Activated naive CD8-positive, alpha-beta T cell treated with anti-CD3 and anti-CD28 coated beads, Interleukin-2, amount 10 ng/mL, durations not matched to agents 7 days and 5 days (primary cell): ENCODE results near the gene MYH9. TPM values are rescaled to one million over a fixed set of nuclear protein-coding genes. Genes with fewer than 3 reads are reported as not detected.
A peak's percentile ranks its signal among the peaks of the same experiment; 100 is the strongest.
"Not testable (repeated sequence)": the region's sequence is repeated elsewhere in the genome, so short reads cannot be mapped to it uniquely, and the experiment has no call there.

Source experiments
- ATAC-seq: fragments of 150-1000 bp; cut with Tn5 transposase; one replicate; pipeline ENCODE4 v1.10.0; 2021; ENCODE audit warnings: low read depth, moderate library complexity
- POLR2A ChIA-PET: fragments of 350-600 bp; sonication (Branson Sonifier 250); formaldehyde crosslinking; loops from one replicate; lab custom pipeline; 2021; ENCODE audit warnings: antibody characterized with exemption; lab: Charles Lee
- DNase-seq: peaks from one replicate; pipeline ENCODE4 v3.0.0; 2021
- H3K27ac Mint-ChIP-seq: one replicate; pipeline ENCODE4 v1.8.0; 2022; ENCODE audit warnings: mild to moderate bottlenecking, mixed read lengths
- H3K27me3 Mint-ChIP-seq: one replicate; pipeline ENCODE4 v1.8.0; 2022; ENCODE audit warnings: mild to moderate bottlenecking, moderate library complexity, mixed read lengths
- H3K36me3 Mint-ChIP-seq: one replicate; pipeline ENCODE4 v1.8.0; 2021; ENCODE audit warnings: mild to moderate bottlenecking, mixed read lengths
- H3K4me1 Mint-ChIP-seq: one replicate; pipeline ENCODE4 v1.8.0; 2021; ENCODE audit warnings: mixed read lengths
- H3K4me3 Mint-ChIP-seq: one replicate; pipeline ENCODE4 v1.8.0; 2022; ENCODE audit warnings: mild to moderate bottlenecking, moderate library complexity, mixed read lengths
- H3K9me3 Mint-ChIP-seq: one replicate; pipeline ENCODE4 v1.8.0; 2021; ENCODE audit warnings: mixed read lengths
- total RNA-seq, 2 experiments: library from RNA; stranded (reverse); gene quantifications; one replicate each; pipeline ENCODE4 v1.2.3, GENCODE V29; 2021

Gene MYH9
- total RNA-seq, 2 experiments from 2014 or later = 803 to 821 TPM

DNA sequence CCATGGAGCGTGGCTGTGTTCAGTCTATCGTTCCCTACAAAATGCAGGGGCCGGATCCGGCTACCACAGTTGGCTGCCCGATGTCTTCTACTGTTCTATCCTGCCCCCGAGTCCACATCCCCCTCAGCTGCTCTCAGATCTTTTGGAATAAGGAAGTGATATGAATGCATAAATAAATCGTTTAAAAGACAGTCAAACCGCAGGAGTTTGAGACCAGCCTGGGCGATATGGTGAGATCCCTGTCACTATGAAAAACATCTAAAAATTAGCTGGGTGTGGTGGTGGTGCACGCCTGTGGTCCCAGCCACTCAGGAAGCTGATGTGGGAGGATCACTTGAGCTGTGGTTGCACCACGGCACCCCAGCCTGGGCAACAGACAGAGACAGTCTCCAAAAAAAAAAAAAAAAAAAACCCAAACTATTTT is 97.8 kb downstream of the MYH9 start:
- Mint-ChIP-seq H3K27ac (peak overlapping the region; percentile 78), H3K36me3 (peaks cover 51% of the 10 kb centered on the region), H3K4me1 (peaks cover 29% of the 10 kb centered on the region), H3K4me3 (peak overlapping the region; percentile 54)
- ATAC-seq (peak; percentile 71), DNase-seq (peak; percentile 68)
- not testable (repeated sequence) for H3K9me3 Mint-ChIP-seq, H3K27me3 Mint-ChIP-seq
- POLR2A ChIA-PET = interaction anchor here (0.5 to 1.0 kb wide), 3 partner anchors 12 to 145 kb away, joined by 3 read pairs; no protein-coding TSS in a partner anchor

DNA sequence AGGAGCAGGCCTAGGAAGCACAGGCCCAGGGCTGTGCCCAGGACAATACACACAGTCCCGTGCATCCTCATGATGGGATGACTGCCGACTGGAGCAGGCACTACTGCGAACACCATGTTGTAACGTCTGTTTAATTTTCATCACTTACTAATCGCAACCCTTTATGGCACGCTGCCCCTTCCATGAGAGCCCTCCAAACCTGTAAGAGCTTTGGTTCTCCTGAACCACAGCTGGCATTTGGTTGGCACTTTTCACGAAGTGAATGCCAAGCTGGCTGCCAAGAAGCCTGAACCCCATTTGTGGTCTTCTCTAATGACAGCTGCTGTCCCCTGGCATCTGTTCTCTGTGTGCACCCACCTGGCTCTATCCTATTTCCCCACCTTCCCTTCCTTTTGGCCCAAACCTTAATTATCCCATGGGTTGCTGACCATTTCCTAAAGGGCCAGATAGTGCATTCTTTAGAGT is 98.3 kb downstream of the MYH9 start:
- DNase-seq (no peak), ATAC-seq (no peak)
- POLR2A ChIA-PET = interaction anchor here (0.5 to 1.0 kb wide), 3 partner anchors 12 to 221 kb away, joined by 3 to 6 read pairs (median 3); no protein-coding TSS in a partner anchor
- H3K27me3 Mint-ChIP-seq = no peaks in the 10 kb centered on the region
- peak overlapping the region; percentile 78 for H3K27ac Mint-ChIP-seq
- H3K9me3 Mint-ChIP-seq = no peaks in the 10 kb centered on the region
- H3K4me1 Mint-ChIP-seq = peaks cover 29% of the 10 kb centered on the region
- H3K36me3 Mint-ChIP-seq = peaks cover 50% of the 10 kb centered on the region
- H3K4me3 Mint-ChIP-seq = peak overlapping the region; percentile 54

DNA sequence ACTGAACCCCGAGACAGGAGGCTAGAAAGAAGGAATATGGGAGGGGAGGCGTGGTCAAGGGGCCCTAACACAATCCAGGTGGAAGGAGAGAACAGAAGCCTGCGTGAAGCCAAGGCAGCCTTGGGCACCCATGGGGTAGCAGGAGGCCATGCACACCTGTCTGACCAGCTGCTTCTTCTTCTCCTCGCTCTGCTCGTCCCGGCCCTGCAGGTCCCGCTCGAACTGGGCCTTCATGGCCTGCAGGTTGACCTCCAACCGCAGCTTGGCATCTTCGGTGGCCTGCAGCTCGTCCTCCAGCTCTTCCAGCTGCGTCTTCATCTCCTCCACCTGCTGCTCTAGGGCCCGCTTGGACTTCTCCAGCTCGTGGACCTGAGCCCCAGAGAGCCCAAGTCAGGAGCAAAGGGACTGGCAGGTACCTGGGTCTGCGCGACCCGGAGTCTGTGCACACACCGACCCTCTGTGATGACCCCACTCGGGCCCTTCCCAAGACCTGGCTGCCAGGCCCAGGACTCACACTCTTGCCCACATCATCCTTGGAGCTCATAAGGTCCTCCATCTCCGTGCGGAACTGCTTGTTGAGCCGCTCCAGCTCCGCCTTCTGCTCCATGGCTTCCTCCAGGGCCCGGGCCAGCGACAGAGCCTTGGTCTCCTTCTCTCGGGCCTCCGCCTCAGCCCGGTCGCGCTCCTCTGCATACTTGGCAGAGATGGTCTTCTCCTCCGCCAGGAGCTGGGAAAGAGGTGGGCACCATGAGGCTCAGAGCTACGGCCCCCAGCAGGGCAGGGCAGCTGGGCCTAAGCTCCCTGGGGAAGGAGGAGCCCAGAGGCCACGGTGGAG is 99.0 kb downstream of the MYH9 start:
- Mint-ChIP-seq H3K4me3 (no peak overlapping the region), H3K36me3 (peaks cover 49% of the 10 kb centered on the region), H3K4me1 (peaks cover 29% of the 10 kb centered on the region), H3K27ac (peak overlapping the region; percentile 47), H3K27me3 (no peaks in the 10 kb centered on the region), H3K9me3 (no peaks in the 10 kb centered on the region)
- DNase-seq (no peak), ATAC-seq (no peak)
- POLR2A ChIA-PET = interaction anchor here (0.5 to 1.6 kb wide), 4 partner anchors 10 to 221 kb away, joined by 3 to 6 read pairs (median 3); no protein-coding TSS in a partner anchor

DNA sequence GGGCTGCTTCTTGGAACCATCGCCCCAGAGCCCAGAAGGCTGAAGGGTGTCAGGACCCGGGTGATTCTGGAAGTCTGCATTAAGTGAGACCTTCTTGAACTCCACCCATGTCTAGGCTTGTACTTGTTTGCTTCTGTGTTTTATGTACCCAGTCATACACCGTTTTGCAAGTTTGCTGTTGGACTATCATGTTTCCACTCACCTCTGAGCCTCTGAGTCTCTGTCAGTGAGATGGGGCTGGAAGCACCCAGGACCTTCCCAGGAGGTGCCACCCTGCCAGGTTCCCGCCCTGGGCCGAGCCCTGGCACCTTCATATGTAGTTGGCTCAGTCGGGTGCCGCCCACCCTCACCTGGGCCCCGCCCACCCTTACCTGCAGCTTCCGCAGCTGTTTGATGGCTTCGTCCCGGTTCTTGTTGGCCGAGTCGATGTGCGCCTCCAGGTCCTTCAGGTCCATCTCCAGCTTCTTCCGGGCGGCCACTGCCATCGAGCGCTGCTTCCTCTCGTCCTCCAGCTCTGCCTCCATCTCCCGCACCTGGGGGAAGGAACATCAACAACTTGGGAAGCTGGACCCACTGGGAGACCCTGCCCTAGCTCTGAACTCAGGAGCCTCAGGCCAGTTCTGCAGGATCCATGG is 99.8 kb downstream of the MYH9 start:
- POLR2A ChIA-PET = interaction anchor here (1.3 to 1.6 kb wide), 2 partner anchors 11 to 167 kb away, joined by 3 read pairs; no protein-coding TSS in a partner anchor
- H3K27ac Mint-ChIP-seq = no peak overlapping the region
- peaks cover 29% of the 10 kb centered on the region for H3K4me1 Mint-ChIP-seq
- no peaks in the 10 kb centered on the region for H3K9me3 Mint-ChIP-seq
- no peaks in the 10 kb centered on the region for H3K27me3 Mint-ChIP-seq
- DNase-seq = no peak
- no peak overlapping the region for H3K4me3 Mint-ChIP-seq
- no peak for ATAC-seq
- H3K36me3 Mint-ChIP-seq = peaks cover 46% of the 10 kb centered on the region

DNA sequence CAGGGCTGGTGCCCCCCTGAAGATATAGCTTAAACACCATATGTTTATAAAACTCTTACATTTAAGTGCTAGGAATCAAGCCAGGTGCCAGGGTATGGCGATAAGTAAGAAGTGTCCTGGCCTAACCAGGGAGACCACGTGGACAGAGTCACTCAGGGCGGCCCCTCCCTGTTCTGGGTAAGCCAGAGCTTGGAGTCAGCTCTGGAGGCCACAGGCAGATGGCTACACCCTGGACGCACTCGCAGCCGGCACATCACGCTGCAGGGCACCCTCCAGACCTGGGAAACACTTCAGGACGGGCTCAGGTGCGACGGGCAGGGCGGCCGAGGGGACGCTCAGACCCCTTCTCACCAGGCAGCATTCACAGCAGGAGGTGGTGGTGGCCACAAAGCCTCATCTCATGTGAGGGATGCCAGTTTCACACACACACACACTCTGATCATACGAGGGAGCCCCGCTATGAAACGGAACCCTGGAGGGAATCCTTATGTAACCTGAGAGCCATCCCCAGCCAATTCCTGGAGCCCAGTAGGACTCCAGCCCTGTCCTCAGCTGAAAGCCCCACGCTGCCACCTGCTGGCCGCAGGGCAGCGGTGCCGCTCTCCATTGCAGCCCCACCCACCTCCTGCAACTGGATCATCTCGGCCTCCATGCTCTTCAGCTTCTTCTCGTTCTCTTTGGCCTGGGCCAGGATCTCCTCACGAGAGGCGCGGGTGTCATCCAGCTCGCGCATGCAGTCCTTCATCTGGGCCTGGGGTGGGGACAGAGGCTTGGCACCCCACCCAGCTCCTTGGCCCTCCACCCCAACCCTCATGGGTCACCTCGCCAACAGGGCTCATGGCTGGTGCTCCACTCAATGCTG is 101.4 kb downstream of the MYH9 start:
- peak; percentile 83 for DNase-seq
- POLR2A ChIA-PET = interaction anchor here (0.6 to 1.1 kb wide), 2 partner anchors 8 to 51 kb away, joined by 3 read pairs; no protein-coding TSS in a partner anchor
- Mint-ChIP-seq H3K27ac (peak overlapping the region; percentile 46), H3K4me3 (no peak overlapping the region), H3K4me1 (peaks cover 20% of the 10 kb centered on the region), H3K9me3 (no peaks in the 10 kb centered on the region), H3K36me3 (peaks cover 37% of the 10 kb centered on the region), H3K27me3 (no peaks in the 10 kb centered on the region)
- peak; percentile 67 for ATAC-seq

DNA sequence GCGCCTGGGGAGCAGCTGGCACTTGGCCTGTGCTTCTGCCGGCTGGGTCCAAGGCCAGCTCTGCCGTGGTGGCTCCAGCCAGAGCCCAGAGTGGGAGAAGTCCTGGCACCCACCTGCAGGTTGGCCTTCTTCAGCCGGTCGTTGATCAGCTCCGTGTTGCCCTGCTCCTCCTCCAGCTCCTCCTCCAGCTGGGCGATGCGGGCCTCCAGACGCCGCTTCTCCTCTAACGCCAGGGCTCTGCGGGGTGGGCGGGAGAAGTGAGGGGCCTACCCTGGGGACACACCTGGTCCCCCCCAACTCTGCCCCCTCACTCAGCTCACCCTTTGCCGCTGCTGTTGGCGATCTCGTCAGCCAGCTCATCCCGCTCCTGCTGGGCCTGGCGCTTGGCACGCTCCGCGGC is 102.2 kb downstream of the MYH9 start:
- no peak for ATAC-seq
- Mint-ChIP-seq H3K27me3 (no peaks in the 10 kb centered on the region), H3K9me3 (no peaks in the 10 kb centered on the region), H3K27ac (no peak overlapping the region), H3K4me3 (no peak overlapping the region), H3K36me3 (peaks cover 39% of the 10 kb centered on the region), H3K4me1 (peaks cover 20% of the 10 kb centered on the region)
- POLR2A ChIA-PET = interaction anchor here (1.1 kb wide), 1 partner anchor 9 kb away, joined by 3 read pairs; no protein-coding TSS in a partner anchor
- no peak for DNase-seq

DNA sequence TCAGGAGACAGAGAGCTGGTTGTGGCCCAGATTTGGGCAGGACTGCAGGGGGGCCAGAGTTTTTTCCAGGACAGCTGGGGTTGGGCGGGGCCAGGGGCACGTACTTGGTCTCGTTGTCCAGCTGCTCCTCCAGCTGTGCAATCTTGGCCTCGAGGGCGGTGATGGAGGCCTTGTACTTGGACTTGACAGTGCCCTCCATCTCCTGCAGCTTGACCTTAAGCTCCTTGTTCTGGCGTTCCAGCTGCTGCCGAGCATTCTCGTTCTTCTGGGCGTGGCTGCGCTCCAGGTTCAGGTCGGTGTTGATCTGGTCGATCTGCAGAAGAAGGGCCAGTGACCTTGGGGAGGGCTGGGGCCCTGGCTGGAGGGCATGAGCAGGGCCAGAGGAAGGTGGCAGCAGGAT is 102.8 kb downstream of the MYH9 start:
- no peaks in the 10 kb centered on the region for H3K27me3 Mint-ChIP-seq
- H3K36me3 Mint-ChIP-seq = peaks cover 42% of the 10 kb centered on the region
- H3K4me3 Mint-ChIP-seq = no peak overlapping the region
- no peak overlapping the region for H3K27ac Mint-ChIP-seq
- no peak for DNase-seq
- H3K4me1 Mint-ChIP-seq = peaks cover 18% of the 10 kb centered on the region
- H3K9me3 Mint-ChIP-seq = no peaks in the 10 kb centered on the region
- POLR2A ChIA-PET = interaction anchor here (1.1 kb wide), 1 partner anchor 10 kb away, joined by 3 read pairs; no protein-coding TSS in a partner anchor
- ATAC-seq = no peak

DNA sequence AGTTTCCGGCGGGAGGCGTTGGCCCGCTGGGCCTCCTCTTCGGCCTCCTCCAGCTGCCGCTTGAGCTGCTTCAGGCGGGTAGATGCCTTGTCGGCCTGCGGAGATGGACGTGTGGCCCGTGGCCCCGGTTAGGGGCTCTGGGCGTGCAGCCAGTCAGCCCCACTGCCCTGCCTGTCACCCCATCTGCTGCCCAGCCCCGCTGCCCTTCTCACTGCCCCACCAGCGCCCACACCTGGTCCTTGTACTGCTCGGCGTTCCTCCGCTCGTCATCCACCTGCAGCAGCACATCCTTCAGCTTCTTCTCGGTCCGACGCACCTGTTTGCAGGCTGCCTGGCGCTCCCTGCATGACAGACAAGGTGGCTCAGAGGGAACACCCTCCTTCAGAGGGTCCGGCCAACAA is 103.6 kb downstream of the MYH9 start:
- ATAC-seq (no peak), DNase-seq (no peak)
- POLR2A ChIA-PET = no interaction called here
- H3K4me3 Mint-ChIP-seq = no peak overlapping the region
- H3K27ac Mint-ChIP-seq = peak overlapping the region; percentile 3
- H3K27me3 Mint-ChIP-seq = no peaks in the 10 kb centered on the region
- H3K36me3 Mint-ChIP-seq = peaks cover 38% of the 10 kb centered on the region
- no peaks in the 10 kb centered on the region for H3K9me3 Mint-ChIP-seq
- H3K4me1 Mint-ChIP-seq = peaks cover 12% of the 10 kb centered on the region

DNA sequence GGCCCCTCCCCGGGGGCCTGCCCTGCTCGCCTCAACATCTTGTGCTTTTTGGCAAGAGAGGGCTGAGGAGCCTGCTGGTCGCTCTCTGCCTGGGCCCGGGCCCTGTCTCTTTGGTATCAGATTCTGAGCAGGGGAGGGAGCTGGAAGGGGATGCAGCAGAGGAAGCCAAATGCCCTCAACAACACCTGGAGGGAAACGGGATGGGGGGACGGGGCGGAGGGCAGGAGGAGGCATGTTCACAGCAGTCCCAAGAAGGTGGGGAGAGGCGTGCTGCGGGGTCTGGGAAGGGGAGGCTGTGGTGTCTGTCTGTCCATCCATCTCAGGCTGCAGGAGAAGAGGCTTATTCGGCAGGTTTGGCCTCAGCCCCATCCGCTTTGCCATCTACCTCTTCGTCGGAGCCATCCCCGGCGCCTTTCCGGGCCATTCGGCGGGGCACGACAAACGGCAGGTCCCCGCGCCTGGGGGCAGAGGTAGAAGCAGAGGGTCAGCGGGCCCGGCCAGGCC is 105.4 kb downstream of the MYH9 start:
- Mint-ChIP-seq H3K27me3 (no peaks in the 10 kb centered on the region), H3K36me3 (peaks cover 28% of the 10 kb centered on the region), H3K4me1 (peaks cover 14% of the 10 kb centered on the region), H3K27ac (no peak overlapping the region), H3K4me3 (no peak overlapping the region), H3K9me3 (no peaks in the 10 kb centered on the region)
- DNase-seq = peak; percentile 24
- no peak for ATAC-seq
- POLR2A ChIA-PET = interaction anchor here (1.0 kb wide), 1 partner anchor 43 kb away, joined by 3 read pairs; the partner anchor contains the start of gene APOL2

DNA sequence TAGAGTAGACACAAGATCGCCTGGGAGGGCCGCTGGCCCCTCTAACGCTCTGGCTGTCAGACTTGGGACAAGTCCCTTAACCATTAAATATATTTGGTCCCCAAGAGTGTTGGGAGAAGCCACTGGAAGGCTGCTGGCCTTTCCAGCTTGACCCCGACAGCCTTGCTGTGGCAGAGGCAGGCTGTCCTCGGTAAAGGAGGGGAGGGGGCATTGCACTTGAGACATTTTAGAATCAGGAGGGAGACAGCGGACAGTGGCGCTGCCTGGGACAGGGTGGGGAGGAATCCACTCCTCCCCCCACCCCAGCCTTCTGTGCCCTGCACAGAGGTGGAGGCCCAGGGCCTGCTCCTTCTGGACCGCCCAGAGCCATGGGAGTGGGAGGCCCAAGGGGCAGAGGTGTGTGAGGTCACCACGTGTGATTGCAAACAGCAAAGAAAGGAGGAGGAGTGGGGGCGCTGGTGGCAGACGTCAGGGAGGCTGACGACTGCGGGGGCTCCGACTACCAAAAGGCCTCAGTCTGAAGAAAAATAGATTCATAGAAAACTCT is 105.9 kb downstream of the MYH9 start:
- H3K4me1 Mint-ChIP-seq = peaks cover 14% of the 10 kb centered on the region
- no peak overlapping the region for H3K27ac Mint-ChIP-seq
- DNase-seq (peak; percentile 28), ATAC-seq (no peak)
- H3K4me3 Mint-ChIP-seq = no peak overlapping the region
- H3K27me3 Mint-ChIP-seq = no peaks in the 10 kb centered on the region
- no peaks in the 10 kb centered on the region for H3K9me3 Mint-ChIP-seq
- POLR2A ChIA-PET = interaction anchor here (1.0 to 1.8 kb wide), 2 partner anchors 11 to 43 kb away, joined by 3 to 4 read pairs; partner anchors contain the start of gene APOL2
- peaks cover 25% of the 10 kb centered on the region for H3K36me3 Mint-ChIP-seq

DNA sequence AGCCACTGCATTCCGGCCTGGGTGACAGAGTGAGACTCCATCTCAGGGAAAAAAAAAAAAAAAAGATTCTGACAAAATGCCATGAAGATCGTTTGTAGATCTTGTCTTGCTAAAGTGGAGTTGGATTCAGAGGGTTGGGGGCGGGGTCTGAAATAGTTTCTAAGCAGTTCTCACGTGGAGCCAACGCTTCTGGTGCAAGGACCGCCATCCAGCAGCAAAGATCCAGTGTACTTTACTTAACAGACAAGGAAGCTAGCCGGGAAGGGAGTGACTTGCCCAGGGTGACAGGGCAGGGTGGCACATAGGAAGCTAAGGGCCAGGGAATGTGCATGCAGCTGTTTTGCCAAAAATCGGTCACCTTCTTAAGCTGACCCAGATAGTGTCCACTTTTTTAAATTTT is 107.4 kb downstream of the MYH9 start:
- DNase-seq (no peak), ATAC-seq (no peak)
- H3K4me1 Mint-ChIP-seq = peaks cover 15% of the 10 kb centered on the region
- no peak overlapping the region for H3K27ac Mint-ChIP-seq
- H3K4me3 Mint-ChIP-seq = no peak overlapping the region
- peaks cover 19% of the 10 kb centered on the region for H3K36me3 Mint-ChIP-seq
- H3K9me3 Mint-ChIP-seq = no peaks in the 10 kb centered on the region
- POLR2A ChIA-PET = interaction anchor here (0.5 to 1.8 kb wide), 2 partner anchors 9 to 203 kb away, joined by 3 to 4 read pairs; no protein-coding TSS in a partner anchor
- H3K27me3 Mint-ChIP-seq = no peaks in the 10 kb centered on the region

DNA sequence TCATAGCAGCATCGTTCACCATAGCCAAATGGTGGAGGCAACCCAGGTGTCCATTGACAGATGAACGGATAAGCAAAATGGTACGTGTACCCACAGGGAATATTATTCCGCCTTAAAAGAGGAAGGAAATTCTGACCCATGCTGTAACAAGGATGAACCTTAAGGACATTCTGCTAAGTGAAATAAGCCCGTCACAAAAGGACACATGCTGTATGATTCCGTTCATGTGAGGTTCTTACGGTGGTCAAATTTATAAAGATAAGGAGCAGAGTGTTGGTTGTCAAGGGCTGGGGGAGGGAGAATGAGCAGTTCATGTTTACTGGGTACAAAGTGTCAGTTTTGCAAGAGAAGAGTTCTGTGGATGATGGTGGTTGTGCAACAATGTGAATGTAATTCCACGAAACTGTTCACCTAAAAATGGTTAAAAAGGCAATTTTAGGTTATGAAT is 108.5 kb downstream of the MYH9 start:
- DNase-seq (no peak), ATAC-seq (no peak)
- POLR2A ChIA-PET = interaction anchor here (0.7 kb wide), 1 partner anchor 87 kb away, joined by 4 read pairs; no protein-coding TSS in a partner anchor
- Mint-ChIP-seq H3K9me3 (no peaks in the 10 kb centered on the region), H3K4me3 (no peak overlapping the region), H3K27ac (no peak overlapping the region), H3K27me3 (no peaks in the 10 kb centered on the region), H3K36me3 (peaks cover 16% of the 10 kb centered on the region), H3K4me1 (peaks cover 19% of the 10 kb centered on the region)
